Activated naive CD4-positive, alpha-beta T cell treated with anti-CD3 and anti-CD28 coated beads for 36 hours (primary cell): Measurements from ENCODE around the gene BTN1A1. TPM values are rescaled to one million over a fixed set of nuclear protein-coding genes. Genes with fewer than 3 reads are reported as not detected.
A peak's percentile ranks its signal among the peaks of the same experiment; 100 is the strongest.

Source experiments
- CTCF ChIA-PET: fragments of 350-600 bp; sonication (Branson Sonifier 250); formaldehyde crosslinking; loops from one replicate; lab custom pipeline; 2021; ENCODE audit warnings: antibody characterized with exemption; lab: Charles Lee
- DNase-seq: peaks from one replicate; pipeline ENCODE4 v3.0.0-alpha.2; 2020
- H3K27ac Mint-ChIP-seq: one replicate; pipeline ENCODE4 v1.8.0; 2021; ENCODE audit warnings: mild to moderate bottlenecking, mixed read lengths
- H3K27me3 Mint-ChIP-seq: one replicate; pipeline ENCODE4 v1.8.0; 2021; ENCODE audit warnings: low read depth, mixed read lengths
- H3K36me3 Mint-ChIP-seq: one replicate; pipeline ENCODE4 v1.8.0; 2021; ENCODE audit warnings: low read depth, mixed read lengths
- H3K4me1 Mint-ChIP-seq: one replicate; pipeline ENCODE4 v1.8.0; 2021; ENCODE audit warnings: low read depth, mixed read lengths
- H3K4me3 Mint-ChIP-seq: one replicate; pipeline ENCODE4 v1.8.0; 2021; ENCODE audit warnings: mild to moderate bottlenecking, moderate library complexity, mixed read lengths
- H3K9me3 Mint-ChIP-seq: one replicate; pipeline ENCODE4 v1.8.0; 2021; ENCODE audit warnings: mixed read lengths
- intact Hi-C: fragments of 100-400 bp; cut with micrococcal nuclease; formaldehyde crosslinking; loops from one replicate; pipeline ENCODE4 v1.15.1; 2023
- total RNA-seq, 2 experiments: library from RNA; stranded (reverse); gene quantifications; one replicate each; pipeline ENCODE4 v1.2.3, GENCODE V29; 2021

BTN1A1 gene
- total RNA-seq, 2 experiments from 2014 or later = 0.07 to 0.10 TPM

GRCh38 chr6:26533532-26533931 lies 33.4 kb downstream of the BTN1A1 start:
- no peaks in the 10 kb centered on the region for H3K27me3 Mint-ChIP-seq
- DNase-seq = no peak
- H3K9me3 Mint-ChIP-seq = no peaks in the 10 kb centered on the region
- H3K4me3 Mint-ChIP-seq = peak overlapping the region; percentile 95
- peaks cover 40% of the 10 kb centered on the region for H3K4me1 Mint-ChIP-seq
- H3K27ac Mint-ChIP-seq = peak overlapping the region; percentile 89
- H3K36me3 Mint-ChIP-seq = peaks cover 9% of the 10 kb centered on the region
- intact Hi-C loops = loop anchor here (2.0 to 5.0 kb wide), 2 partner anchors 221 to 1816 kb away; partner anchors contain the start of gene C6orf62
- CTCF ChIA-PET = interaction anchor here (0.5 to 1.4 kb wide), 3 partner anchors 36 to 1362 kb away, joined by 3 to 4 read pairs (median 4); no protein-coding TSS in a partner anchor

DNA sequence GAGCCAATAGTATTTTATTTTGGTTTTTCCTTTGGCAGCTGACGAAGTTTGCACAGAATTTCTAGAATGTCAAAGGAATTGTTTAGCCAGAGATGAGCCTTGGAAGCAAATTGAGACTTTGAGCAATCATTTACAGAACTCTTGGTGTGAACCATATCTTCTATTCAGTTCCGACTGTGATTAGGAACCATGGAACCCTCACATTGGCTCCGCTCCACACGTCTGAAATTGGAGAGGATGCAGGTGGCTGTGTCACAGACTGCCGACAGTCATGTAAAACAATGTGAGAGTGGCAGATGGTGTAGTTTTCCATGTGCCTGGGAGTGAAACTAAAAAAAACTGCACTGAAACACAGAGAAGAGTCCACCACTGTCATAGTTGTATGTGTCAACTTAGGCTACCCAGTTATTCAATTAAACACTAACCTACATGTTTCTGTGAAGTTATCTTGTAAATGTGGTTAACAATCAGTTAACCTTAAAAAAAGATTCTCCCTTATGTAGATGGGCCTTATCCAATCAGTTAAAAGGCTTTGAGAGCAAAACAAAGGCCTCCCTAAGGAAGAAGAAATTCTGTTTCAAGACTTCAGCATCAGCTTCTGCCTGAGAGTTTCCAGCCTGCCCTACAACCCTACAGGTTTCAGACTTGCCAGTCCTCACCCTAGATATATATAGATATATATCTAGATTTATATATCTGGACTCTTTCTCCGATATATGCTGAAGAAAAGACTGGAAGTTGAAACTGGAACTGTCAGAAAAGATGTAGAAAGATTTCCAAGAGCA lies 34.8 kb downstream of the BTN1A1 start:
- Mint-ChIP-seq H3K27me3 (no peaks in the 10 kb centered on the region), H3K36me3 (peaks cover 11% of the 10 kb centered on the region), H3K4me3 (no peak overlapping the region), H3K27ac (no peak overlapping the region), H3K9me3 (no peaks in the 10 kb centered on the region), H3K4me1 (peaks cover 49% of the 10 kb centered on the region)
- CTCF ChIA-PET = no interaction called here
- no peak for DNase-seq
- intact Hi-C loops = loop anchor here (5.0 kb wide), 1 partner anchor 1818 kb away; the partner anchor contains the start of gene C6orf62

DNA sequence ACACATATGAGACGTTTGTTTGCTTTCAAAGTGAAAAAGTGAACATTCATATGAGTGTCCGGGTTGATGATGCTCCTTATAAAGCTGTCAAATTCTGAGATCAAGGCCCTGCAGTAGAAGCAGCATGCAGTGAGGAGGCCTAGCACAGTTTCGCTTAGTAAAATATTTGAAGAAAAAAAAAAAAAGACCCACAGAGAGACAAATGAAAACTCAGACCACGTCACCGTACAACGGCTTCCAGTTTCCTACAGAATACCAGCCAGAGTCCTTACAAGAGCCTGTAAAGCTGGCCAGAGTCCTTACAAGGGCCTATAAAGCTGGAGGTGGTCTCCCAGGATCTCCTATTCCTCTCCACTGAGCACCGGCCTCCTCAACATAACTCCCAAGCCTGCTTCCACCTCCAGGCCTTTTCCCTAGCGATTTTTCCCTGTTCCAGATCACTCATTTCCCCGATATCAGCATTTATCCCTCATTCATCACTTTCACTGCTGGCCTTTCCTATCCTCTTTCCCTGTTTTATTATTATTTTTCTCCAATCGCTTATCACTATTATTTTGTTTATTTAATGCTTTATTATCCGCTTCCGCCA lies 36.6 kb downstream of the BTN1A1 start:
- peak; percentile 77 for DNase-seq
- Mint-ChIP-seq H3K27ac (peak overlapping the region; percentile 98), H3K4me1 (peaks cover 61% of the 10 kb centered on the region), H3K9me3 (no peaks in the 10 kb centered on the region), H3K27me3 (no peaks in the 10 kb centered on the region), H3K36me3 (peaks cover 18% of the 10 kb centered on the region), H3K4me3 (peak overlapping the region; percentile 87)
- CTCF ChIA-PET = no interaction called here
- intact Hi-C loops = loop anchor here (1.0 to 2.0 kb wide), 7 partner anchors 15 to 361 kb away; partner anchors contain the start of genes BTN3A2 and BTN3A3

DNA sequence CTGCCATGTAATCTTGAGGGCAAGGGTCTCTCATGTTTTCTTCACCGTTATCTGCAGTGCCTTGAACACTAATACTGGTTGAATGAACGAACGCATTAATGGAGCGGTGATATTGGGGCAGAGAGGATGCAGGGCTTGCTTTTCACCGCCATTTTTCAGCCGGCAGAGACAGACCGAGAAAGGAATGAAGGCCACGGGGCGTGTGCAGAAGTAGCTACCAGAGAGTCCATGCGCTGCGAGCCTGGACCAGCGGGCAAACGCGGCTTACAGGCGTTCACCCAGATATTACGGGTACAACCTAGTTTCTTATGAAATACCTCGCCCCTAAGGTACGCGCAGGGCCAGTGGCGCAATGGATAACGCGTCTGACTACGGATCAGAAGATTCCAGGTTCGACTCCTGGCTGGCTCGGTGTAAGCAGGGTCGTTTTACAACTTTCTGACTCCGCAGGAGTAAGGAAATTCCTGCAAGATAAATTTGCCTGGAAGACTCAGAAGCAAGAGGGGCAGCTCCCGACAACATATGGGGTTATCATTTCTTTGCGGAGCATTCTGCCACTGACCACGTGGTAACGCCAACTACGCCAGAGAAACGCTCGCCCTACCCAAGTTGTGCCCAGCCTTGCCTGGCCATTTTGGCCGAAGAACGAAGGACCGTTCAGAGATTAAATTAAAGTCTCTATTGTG lies 37.2 kb downstream of the BTN1A1 start:
- Mint-ChIP-seq H3K4me1 (peaks cover 58% of the 10 kb centered on the region), H3K36me3 (peaks cover 18% of the 10 kb centered on the region), H3K27ac (peak overlapping the region; percentile 98), H3K9me3 (no peaks in the 10 kb centered on the region), H3K27me3 (no peaks in the 10 kb centered on the region), H3K4me3 (peak overlapping the region; percentile 87)
- CTCF ChIA-PET = interaction anchor here (0.6 to 1.2 kb wide), 5 partner anchors 15 to 63 kb away, joined by 3 read pairs; no protein-coding TSS in a partner anchor
- intact Hi-C loops = loop anchor here (1.0 to 2.0 kb wide), 7 partner anchors 16 to 362 kb away; partner anchors contain the start of genes BTN3A2 and BTN3A3
- peak; percentile 95 for DNase-seq

- H3K9me3 Mint-ChIP-seq = no peaks in the 10 kb centered on the region
- peaks cover 56% of the 10 kb centered on the region for H3K4me1 Mint-ChIP-seq
- peaks cover 18% of the 10 kb centered on the region for H3K36me3 Mint-ChIP-seq
- peak within 1 kb of the TSS; percentile 87 for H3K4me3 Mint-ChIP-seq
- intact Hi-C loops = loop anchor here (1.0 to 2.0 kb wide), 9 partner anchors 15 to 363 kb away; partner anchors contain the start of genes BTN3A2 and BTN3A3
- H3K27me3 Mint-ChIP-seq = no peaks in the 10 kb centered on the region
- H3K27ac Mint-ChIP-seq = peak within 1 kb of the TSS; percentile 98
- CTCF ChIA-PET = interaction anchor here (0.6 to 1.2 kb wide), 6 partner anchors 14 to 64 kb away, joined by 3 read pairs; no protein-coding TSS in a partner anchor
- peak; percentile 82 for DNase-seq
Measured at GRCh38 chr6:26537846-26538571, 37.9 kb downstream of the BTN1A1 start, which contains the start of gene HMGN4. TSS of gene HMGN4 (plus strand) at chr6:26538366. CDS start at chr6:26545207, 6,841 bp downstream.

GRCh38 chr6:26538572-26538902 lies 38.4 kb downstream of the BTN1A1 start:
- CTCF ChIA-PET = interaction anchor here (1.1 to 1.2 kb wide), 2 partner anchors 14 to 34 kb away, joined by 3 read pairs; no protein-coding TSS in a partner anchor
- Mint-ChIP-seq H3K36me3 (peaks cover 20% of the 10 kb centered on the region), H3K27ac (peak overlapping the region; percentile 98), H3K9me3 (no peaks in the 10 kb centered on the region), H3K4me3 (peak overlapping the region; percentile 87), H3K4me1 (peaks cover 56% of the 10 kb centered on the region), H3K27me3 (no peaks in the 10 kb centered on the region)
- no peak for DNase-seq
- intact Hi-C loops = loop anchor here (1.0 kb wide), 2 partner anchors 15 to 207 kb away; no protein-coding TSS in a partner anchor

DNA sequence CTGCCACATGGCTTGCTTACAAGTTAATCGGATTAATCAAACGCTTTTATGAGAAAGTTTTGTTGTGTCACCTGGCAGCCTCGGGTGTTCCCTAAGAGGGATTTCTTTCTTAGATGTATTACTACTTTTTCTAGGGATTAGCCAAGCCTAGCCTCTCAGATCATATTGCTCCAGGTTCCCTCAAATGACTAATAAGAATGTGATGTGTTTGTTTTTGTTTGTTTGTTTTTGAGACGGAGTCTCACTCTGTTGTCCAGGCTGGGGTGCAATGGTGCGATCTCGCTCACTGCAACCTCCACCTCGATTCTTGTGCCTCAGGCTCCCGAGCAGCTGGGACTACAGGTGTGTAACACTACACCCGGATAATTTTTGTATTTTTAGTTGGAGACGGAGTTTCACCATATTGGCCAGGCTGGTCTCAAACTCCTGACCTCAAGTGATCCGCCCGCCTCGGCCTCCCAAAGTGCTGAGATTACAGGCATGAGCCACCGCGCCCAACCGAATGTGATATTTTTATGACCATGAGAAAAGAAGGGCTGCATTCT lies 39.0 kb downstream of the BTN1A1 start:
- Mint-ChIP-seq H3K27ac (peak overlapping the region; percentile 98), H3K4me3 (peak overlapping the region; percentile 87), H3K9me3 (no peaks in the 10 kb centered on the region), H3K4me1 (peaks cover 55% of the 10 kb centered on the region), H3K27me3 (no peaks in the 10 kb centered on the region), H3K36me3 (peaks cover 23% of the 10 kb centered on the region)
- no peak for DNase-seq
- CTCF ChIA-PET = no interaction called here
- intact Hi-C loops = no loop called here

- peaks cover 38% of the 10 kb centered on the region for H3K36me3 Mint-ChIP-seq
- H3K27me3 Mint-ChIP-seq = no peaks in the 10 kb centered on the region
- H3K9me3 Mint-ChIP-seq = no peaks in the 10 kb centered on the region
- no peak for DNase-seq
- CTCF ChIA-PET = interaction anchor here (0.9 kb wide), 1 partner anchor 27 kb away, joined by 9 read pairs; no protein-coding TSS in a partner anchor
- peak overlapping the region; percentile 11 for H3K27ac Mint-ChIP-seq
- intact Hi-C loops = no loop called here
- H3K4me3 Mint-ChIP-seq = no peak overlapping the region
- peaks cover 46% of the 10 kb centered on the region for H3K4me1 Mint-ChIP-seq
Measured at GRCh38 chr6:26541579-26541978, 41.5 kb downstream of the BTN1A1 start.

DNA sequence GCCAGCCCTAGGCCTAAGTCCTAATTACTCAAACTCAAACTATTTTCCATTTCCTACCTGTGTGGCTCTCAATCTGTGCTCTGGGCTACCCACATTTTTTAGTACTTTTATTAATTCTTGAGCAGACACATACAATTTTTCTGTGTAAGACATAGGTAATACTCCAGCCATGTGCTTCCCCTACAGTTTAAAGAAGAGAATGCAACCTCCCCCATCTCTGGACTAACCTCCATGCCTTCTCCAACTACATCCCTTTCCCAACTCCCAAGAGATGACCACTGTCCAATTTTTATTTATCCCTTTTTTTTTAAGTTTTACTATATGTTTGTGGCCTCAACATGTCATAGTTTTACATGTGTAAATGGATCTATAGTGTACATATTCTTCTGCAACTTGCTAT lies 43.9 kb downstream of the BTN1A1 start:
- intact Hi-C loops = no loop called here
- CTCF ChIA-PET = no interaction called here
- peaks cover 35% of the 10 kb centered on the region for H3K36me3 Mint-ChIP-seq

GRCh38 chr6:26544473-26544872 lies 44.4 kb downstream of the BTN1A1 start:
- DNase-seq = no peak
- H3K9me3 Mint-ChIP-seq = no peaks in the 10 kb centered on the region
- peaks cover 35% of the 10 kb centered on the region for H3K36me3 Mint-ChIP-seq
- no peak overlapping the region for H3K27ac Mint-ChIP-seq
- CTCF ChIA-PET = no interaction called here
- no peak overlapping the region for H3K4me3 Mint-ChIP-seq
- H3K4me1 Mint-ChIP-seq = peaks cover 34% of the 10 kb centered on the region
- intact Hi-C loops = no loop called here
- H3K27me3 Mint-ChIP-seq = no peaks in the 10 kb centered on the region

More for the DNA sequence above, 43.9 kb downstream of the BTN1A1 start:
- no peaks in the 10 kb centered on the region for H3K27me3 Mint-ChIP-seq
- H3K27ac Mint-ChIP-seq = peak overlapping the region; percentile 19
- DNase-seq = no peak
- H3K9me3 Mint-ChIP-seq = no peaks in the 10 kb centered on the region
- H3K4me3 Mint-ChIP-seq = no peak overlapping the region
- peaks cover 38% of the 10 kb centered on the region for H3K4me1 Mint-ChIP-seq

GRCh38 chr6:26545627-26546026 lies 45.5 kb downstream of the BTN1A1 start:
- Mint-ChIP-seq H3K9me3 (no peaks in the 10 kb centered on the region), H3K36me3 (peaks cover 28% of the 10 kb centered on the region), H3K27ac (peak overlapping the region; percentile 39), H3K27me3 (no peaks in the 10 kb centered on the region), H3K4me1 (peaks cover 33% of the 10 kb centered on the region), H3K4me3 (no peak overlapping the region)
- CTCF ChIA-PET = no interaction called here
- intact Hi-C loops = no loop called here
- no peak for DNase-seq
